Adrenal gland (tissue), 5 donors: ENCODE results near the gene IL1RL2.
A peak's percentile ranks its signal among the peaks of the same experiment; 100 is the strongest.

ENCODE experiments used
- CTCF ChIP-seq, 6 experiments: fragments of 450-650 bp in 4 of 6; fragments of 200-600 bp in 2 of 6; sonication (generic) in 1 of 6; IDR thresholded peaks; 1 replicate in 5 of 6; 2 replicates in 1 of 6; pipeline versions ENCODE4 v1.5.1 to v1.8.0; 2016 to 2021; ENCODE audit warnings: antibody characterized with exemption in 6 of 6, mild to moderate bottlenecking in 2 of 6, moderate library complexity in 1 of 6
- POLR2A ChIP-seq, 2 donors: fragments of 450-650 bp; IDR thresholded peaks; one replicate each; pipeline ENCODE4 v1.6.1; 2017; ENCODE audit warnings: antibody characterized with exemption in 2 of 2, mild to moderate bottlenecking in 2 of 2, moderate library complexity in 1 of 2
- donor health status: DM: no; HTN: no; CAD: no.

DNA sequence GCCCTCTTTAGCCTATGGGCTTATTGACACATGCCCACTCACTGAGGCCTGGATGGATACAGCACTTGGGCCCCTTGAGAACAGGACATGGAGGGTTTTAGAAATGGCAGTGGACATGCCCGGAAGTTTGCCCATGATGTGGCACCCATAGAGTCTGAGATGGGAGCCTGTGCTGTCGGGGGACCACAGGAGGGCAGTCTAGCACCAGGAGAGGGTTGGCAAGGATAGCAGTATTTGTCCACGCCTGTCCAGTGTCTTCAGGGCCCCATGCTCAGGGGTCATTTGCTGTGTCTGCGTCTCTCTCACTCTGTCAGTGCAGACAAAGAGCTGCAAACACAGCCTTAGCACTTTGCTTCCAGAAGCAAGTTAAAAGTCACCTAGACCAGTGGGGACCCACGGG, 48.7 kb downstream of the IL1RL2 start:
- TF ChIP-seq CTCF (IDR thresholded peaks at IDR 0.05) (peak in 4 of 6 experiments; percentile 5 to 54 (median 35)), POLR2A (IDR thresholded peaks at IDR 0.05) (no peak)
